ENCODE measurements around the gene TAF3.
"Not testable (repeated sequence)": the region's sequence is repeated elsewhere in the genome, so short reads cannot be mapped to it uniquely, and the experiment has no call there.

Gene TAF3

DNA sequence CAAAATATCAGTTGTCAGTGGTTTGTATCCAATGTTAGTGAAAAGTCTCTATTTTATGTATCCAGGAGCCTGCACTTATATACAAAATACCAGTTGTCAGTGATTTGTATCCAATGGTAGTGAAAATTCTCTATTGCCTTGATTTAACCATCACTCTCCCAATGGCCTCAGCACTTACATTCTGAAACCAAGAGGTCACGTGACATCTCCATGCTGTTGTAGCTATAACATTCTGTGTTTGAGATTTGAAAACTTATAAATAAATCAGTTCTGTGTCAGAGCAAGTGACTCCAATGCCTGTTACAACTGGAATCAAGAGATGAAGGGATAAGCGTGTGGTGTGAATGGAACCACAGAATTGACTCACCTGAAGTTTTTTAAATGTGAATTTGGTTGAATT, 205.5 kb downstream of the TAF3 start:
- H3K27me3 Mint-ChIP-seq, result peaks cover 6% of the 10 kb centered on the region
- H3K9me3 Mint-ChIP-seq (ENCODE audit: low read depth), result no peaks in the 10 kb centered on the region
- no peaks in the 10 kb centered on the region for H3K36me3 Mint-ChIP-seq
- H3K4me1 Mint-ChIP-seq (ENCODE audit: low read depth), result peaks cover 3% of the 10 kb centered on the region
- no peak overlapping the region for H3K4me3 Mint-ChIP-seq
- no peak overlapping the region for H3K27ac Mint-ChIP-seq

DNA sequence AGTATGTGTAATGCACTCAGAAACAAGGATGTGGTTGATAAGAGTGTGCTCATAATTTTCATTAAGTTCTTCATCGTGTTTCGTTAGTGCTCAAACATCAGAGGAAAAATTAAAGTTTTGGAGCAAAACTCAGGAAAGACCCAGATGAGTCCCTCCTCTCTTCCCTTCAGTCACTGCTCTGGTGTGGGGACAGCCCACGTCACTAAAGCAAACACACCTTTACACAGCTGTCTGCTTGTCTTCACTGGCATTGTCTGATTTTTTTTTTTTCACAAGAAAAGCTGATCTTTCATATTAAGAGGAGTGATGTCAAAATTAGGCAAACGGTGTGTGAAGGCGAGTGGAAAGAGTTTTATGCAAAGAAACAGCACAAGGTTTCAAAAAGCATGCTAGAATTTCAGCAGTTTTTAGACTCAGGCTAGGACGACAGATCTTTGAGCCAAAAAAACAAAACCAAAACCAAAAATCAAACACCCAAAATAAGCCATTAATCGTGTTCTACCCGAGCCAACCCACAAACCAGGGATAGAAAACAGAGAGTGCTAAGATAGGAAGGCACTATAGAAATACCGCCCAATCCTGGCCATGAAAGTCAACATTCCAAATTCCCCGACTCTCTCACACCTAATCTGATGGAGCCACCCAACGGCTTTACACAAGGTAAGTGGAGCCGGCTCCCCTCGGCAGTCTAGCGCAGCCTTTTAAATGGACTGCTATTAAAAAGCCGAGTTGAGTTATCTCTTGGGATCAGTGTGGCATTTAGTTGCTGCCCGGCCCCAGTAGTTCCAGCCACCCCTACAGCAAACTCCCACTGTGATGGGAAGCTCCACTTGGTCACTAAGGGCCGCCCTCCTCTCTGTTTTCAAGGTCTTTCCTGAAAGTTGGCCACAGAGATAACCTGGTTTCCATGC, 208.3 kb downstream of the TAF3 start:
- H3K4me1 Mint-ChIP-seq (ENCODE audit: low read depth), result peaks cover 3% of the 10 kb centered on the region
- H3K9me3 Mint-ChIP-seq (ENCODE audit: low read depth), result no peaks in the 10 kb centered on the region
- H3K27me3 Mint-ChIP-seq, result peaks cover 11% of the 10 kb centered on the region
- H3K27ac Mint-ChIP-seq, result no peak overlapping the region
- H3K4me3 Mint-ChIP-seq, result peak overlapping the region; percentile 61
- H3K36me3 Mint-ChIP-seq, result peaks cover 1% of the 10 kb centered on the region

DNA sequence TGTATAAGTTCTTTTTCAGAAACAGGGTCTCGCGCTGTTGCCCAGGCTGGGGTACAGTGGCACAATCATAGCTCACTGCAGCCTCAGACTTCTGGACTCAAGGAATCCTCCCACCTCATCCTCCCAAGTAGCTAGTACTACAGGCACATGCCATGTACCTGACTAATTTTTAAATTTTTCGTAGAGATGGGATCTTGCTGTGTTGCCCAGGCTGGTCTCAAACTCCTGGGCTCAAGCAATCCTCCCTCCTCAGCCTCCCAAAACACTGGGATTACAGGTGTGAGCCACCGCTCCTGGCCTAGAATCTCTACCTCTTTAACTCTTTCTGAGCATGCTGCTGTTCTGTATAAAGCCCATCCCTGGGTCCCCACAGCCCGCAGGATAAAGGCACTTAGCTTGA, 212.9 kb downstream of the TAF3 start:
- Mint-ChIP-seq H3K27me3 (peaks cover 23% of the 10 kb centered on the region), H3K4me1 (ENCODE audit: low read depth) (peaks cover 11% of the 10 kb centered on the region)
- H3K9me3 Mint-ChIP-seq (ENCODE audit: low read depth); H3K27ac Mint-ChIP-seq; H3K4me3 Mint-ChIP-seq; H3K36me3 Mint-ChIP-seq: not testable (repeated sequence)

DNA sequence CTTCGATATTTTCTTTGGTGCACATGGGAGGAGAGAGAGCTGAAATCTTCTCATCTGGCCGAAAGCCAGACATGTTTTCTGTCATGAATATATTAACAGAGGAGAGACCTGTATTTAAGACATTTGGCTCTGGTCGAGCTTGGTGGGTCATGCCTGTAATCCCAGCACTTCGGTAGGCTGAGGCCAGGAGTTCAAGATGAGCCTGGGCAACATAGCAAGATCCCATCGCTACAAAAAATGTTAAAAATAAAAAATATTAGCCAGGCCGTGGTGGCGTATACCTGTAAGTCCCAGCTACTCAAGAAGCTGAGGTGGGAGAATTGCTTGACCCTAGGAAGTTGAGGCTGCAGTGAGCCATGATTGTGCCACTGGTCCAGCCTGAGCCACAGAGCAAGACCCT, 214.3 kb downstream of the TAF3 start:
- H3K27ac Mint-ChIP-seq, result no peak overlapping the region
- H3K36me3 Mint-ChIP-seq, result peaks cover 8% of the 10 kb centered on the region
- H3K9me3 Mint-ChIP-seq (ENCODE audit: low read depth), result no peaks in the 10 kb centered on the region
- peaks cover 28% of the 10 kb centered on the region for H3K27me3 Mint-ChIP-seq
- peaks cover 13% of the 10 kb centered on the region for H3K4me1 Mint-ChIP-seq (ENCODE audit: low read depth)
- no peak overlapping the region for H3K4me3 Mint-ChIP-seq

DNA sequence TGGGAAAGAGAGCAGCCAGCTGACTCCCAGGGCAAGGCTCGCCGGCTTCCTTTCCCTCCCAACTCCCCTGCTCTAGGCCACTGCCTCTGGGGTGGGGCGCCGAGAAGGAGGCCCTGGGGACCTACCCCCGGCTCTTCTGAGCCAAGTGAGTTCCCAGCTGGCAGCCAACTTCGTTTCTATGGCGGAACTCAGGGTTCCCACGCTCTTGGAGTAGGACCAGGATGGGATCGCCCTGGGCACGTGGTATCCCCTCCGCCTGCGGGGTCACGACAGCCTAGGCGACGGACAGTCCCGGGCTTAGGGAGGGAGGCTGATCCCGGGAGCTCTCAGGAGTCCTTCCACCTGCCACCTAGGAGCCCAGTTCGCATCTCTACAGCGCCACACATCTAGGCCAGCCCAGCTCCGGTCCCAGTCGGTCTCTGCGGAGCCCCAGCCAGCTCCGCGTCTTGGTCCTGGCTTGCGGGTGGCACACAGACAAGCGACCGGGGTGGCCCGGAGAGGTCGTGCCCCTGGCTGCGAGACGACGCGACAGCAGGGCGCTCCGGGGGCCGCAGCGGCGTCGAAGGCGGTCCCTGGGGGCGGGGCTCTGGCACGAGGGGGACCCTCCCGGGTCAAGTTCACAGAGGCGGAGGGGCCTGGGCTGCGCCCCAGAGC, 215.6 kb downstream of the TAF3 start:
- Mint-ChIP-seq H3K4me1 (ENCODE audit: low read depth) (peaks cover 22% of the 10 kb centered on the region), H3K36me3 (peaks cover 11% of the 10 kb centered on the region), H3K9me3 (ENCODE audit: low read depth) (peaks cover 7% of the 10 kb centered on the region), H3K27me3 (peaks cover 39% of the 10 kb centered on the region), H3K4me3 (peak overlapping the region; percentile 60), H3K27ac (no peak overlapping the region)

DNA sequence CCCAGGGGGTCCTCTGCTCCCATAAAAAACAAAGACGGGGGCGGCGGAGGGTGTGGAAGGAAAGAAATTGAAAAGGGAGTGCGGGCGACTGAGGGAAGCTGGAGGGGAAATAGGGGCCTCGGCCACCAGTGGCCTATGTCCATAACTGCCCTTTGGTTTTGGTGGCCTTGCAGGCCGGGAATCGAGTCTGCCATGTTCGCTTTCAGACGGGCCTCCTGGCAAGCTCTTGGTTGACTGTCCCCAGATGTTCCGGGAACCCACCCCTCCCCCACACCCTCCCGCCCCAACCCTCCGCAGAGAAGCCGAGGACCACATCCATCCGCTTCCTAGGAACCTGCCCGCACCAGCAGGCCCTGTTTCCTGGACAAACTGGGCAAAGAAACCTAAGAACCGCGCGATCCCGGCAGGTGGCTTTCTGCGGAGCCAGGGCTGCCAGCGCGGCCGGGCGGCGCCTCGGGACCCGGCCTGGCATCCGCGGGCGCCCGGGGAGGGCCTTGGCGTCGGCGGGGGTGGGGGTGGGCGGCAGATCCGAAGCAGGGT, 216.2 kb downstream of the TAF3 start:
- peaks cover 26% of the 10 kb centered on the region for H3K4me1 Mint-ChIP-seq (ENCODE audit: low read depth)

DNA sequence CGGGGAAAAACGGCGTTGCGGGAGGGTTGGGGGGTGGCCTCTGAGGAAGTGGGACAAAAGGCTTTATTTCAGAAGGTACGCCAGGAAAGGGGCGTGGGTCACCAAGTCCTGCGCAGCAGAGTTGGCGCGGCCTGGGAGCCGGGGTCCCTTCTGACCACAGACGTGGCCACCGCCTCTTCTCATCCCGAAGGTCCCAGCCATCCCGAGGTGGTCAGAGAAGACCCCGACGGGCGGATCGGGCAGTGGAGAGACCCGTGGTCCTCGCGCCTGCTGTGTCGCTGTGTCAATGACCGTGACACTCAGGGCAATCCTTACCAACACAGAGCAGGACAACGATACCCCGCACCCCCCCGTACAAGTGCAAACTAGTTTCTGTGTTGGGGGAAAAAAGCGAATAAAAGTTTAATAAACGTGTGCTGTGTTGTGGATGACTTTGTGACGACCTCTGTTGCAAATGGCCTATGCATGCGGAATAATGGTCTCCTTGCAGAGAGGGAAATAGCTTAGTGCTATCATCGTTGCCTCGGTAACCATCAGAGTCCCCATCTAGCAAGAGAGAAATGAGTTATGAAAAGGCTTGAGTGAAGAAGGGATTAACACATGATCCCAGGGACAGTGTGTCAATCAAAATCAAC, 216.8 kb downstream of the TAF3 start:
- H3K4me1 Mint-ChIP-seq (ENCODE audit: low read depth), result peaks cover 26% of the 10 kb centered on the region
- peaks cover 7% of the 10 kb centered on the region for H3K9me3 Mint-ChIP-seq (ENCODE audit: low read depth)
- H3K36me3 Mint-ChIP-seq, result peaks cover 11% of the 10 kb centered on the region
- H3K27me3 Mint-ChIP-seq, result peaks cover 47% of the 10 kb centered on the region
- H3K4me3 Mint-ChIP-seq, result peak overlapping the region; percentile 74
- peak overlapping the region; percentile 2 for H3K27ac Mint-ChIP-seq

More for the DNA sequence above, 216.2 kb downstream of the TAF3 start:
- Mint-ChIP-seq H3K36me3 (peaks cover 11% of the 10 kb centered on the region), H3K4me3 (peak overlapping the region; percentile 60), H3K27me3 (peaks cover 45% of the 10 kb centered on the region), H3K9me3 (ENCODE audit: low read depth) (peaks cover 7% of the 10 kb centered on the region), H3K27ac (no peak overlapping the region)

DNA sequence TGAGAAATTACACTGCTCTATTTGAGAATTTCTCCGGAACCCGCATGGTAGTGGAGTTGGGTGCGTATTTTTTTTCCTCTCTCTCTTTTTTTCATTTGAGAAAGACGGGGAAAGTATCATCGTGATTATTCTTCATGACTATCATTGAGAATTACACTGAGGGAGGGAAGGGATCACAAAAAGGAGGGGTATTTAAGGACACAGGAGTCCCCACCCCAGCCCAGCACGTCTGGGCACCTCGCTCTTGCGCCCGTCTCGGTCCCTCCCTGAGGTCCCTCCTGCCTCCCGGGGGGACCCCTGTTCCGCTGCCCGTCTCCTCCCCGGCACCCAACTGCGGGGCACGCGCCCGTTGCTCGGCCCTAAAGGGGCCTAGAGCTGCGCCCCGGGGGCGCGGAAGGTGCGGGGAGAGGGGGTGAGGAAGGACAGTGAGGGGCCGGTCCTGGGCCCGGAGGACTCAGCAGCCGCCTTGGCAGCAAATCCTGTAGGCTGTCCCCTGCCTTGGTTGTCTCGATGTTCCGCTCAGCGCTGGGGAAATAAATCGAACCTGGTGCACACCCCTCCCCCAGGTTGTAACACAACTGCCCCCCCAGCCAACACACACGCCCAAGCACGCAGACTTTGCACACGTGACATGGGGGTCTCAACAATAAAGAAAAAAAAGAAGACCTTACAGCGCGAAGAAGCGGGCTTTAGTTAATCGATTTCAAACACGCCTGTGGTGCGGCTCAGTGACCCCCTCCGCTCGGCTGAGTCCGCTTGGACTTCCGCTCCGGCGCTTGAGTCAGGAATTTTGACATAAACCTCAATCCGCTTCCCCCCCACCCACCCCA, 217.6 kb downstream of the TAF3 start:
- Mint-ChIP-seq H3K4me3 (peak overlapping the region; percentile 74), H3K27ac (peak overlapping the region; percentile 2)

DNA sequence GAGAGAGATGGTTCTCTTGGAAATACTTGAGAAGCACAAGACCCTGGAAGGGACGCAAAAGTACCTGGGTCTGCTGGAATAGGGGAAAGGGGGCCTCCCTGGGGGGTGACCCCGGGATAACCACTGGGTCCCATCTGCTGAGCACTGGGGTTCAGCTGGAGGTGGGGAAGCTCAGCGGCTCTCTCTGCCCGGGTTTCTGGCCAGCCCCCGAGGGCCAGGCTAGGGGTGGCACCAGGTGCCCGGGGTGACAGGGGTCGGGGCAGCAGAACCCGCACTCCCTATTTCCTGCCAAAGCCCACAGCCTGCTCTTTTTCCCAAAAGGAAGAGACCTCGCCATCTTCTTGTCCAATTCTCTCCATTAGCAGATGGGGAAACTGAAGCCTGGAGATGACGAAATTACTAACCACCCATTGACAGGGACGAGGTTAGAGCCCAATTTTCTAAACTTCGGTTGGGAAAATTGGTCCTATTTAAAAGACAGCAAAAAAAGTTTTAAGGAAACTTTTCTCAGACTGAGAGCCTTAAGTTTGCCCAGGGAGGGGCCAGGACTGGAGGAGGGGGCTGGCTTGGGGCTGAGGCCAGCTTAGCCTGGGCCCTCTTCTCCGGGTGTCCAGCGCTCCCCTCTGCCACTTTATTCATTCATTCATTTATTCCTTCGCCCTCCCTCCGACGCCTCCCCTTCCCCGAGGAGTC, 218.3 kb downstream of the TAF3 start:
- H3K4me1 Mint-ChIP-seq (ENCODE audit: low read depth), result peaks cover 29% of the 10 kb centered on the region
- H3K4me3 Mint-ChIP-seq, result peak overlapping the region; percentile 38
- H3K9me3 Mint-ChIP-seq (ENCODE audit: low read depth), result peaks cover 7% of the 10 kb centered on the region
- H3K27me3 Mint-ChIP-seq, result peaks cover 54% of the 10 kb centered on the region
- no peak overlapping the region for H3K27ac Mint-ChIP-seq
- H3K36me3 Mint-ChIP-seq, result peaks cover 9% of the 10 kb centered on the region

More for the DNA sequence above, 217.6 kb downstream of the TAF3 start:
- peaks cover 26% of the 10 kb centered on the region for H3K4me1 Mint-ChIP-seq (ENCODE audit: low read depth)
- peaks cover 7% of the 10 kb centered on the region for H3K9me3 Mint-ChIP-seq (ENCODE audit: low read depth)
- H3K27me3 Mint-ChIP-seq, result peaks cover 53% of the 10 kb centered on the region
- peaks cover 11% of the 10 kb centered on the region for H3K36me3 Mint-ChIP-seq

DNA sequence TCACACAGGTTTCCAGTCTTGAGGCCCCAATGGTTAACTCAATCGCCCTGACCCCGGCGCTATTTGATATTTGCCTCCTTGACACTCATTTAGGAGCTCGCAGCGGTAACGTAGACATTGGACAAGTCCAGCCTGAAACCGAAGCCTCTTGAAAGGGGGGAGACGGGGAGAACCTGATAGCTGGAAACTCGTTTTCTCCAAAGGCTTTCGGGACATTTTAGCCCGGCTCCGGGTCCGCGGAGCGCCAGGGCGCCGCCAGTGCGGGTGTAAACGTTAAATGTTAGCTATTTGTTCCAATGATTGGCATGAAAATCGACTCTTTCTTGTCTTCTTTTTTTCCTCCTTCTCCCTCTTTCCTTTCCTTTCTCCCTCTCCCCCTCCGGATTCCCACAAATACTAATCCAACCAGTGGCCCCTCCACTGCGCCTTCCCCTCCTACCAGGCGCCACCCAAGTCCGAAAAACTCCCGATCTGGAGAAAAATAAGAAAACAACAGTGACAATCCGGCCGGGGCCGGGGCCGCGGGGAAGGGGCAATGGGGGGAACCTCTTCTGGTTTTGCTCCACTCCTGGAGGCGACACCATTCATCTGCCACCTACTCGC, 219.0 kb downstream of the TAF3 start:
- peaks cover 34% of the 10 kb centered on the region for H3K4me1 Mint-ChIP-seq (ENCODE audit: low read depth)
- H3K27me3 Mint-ChIP-seq, result peaks cover 56% of the 10 kb centered on the region
- peak overlapping the region; percentile 51 for H3K4me3 Mint-ChIP-seq
- peaks cover 7% of the 10 kb centered on the region for H3K36me3 Mint-ChIP-seq
- H3K27ac Mint-ChIP-seq, result no peak overlapping the region
- H3K9me3 Mint-ChIP-seq (ENCODE audit: low read depth), result peaks cover 7% of the 10 kb centered on the region

DNA sequence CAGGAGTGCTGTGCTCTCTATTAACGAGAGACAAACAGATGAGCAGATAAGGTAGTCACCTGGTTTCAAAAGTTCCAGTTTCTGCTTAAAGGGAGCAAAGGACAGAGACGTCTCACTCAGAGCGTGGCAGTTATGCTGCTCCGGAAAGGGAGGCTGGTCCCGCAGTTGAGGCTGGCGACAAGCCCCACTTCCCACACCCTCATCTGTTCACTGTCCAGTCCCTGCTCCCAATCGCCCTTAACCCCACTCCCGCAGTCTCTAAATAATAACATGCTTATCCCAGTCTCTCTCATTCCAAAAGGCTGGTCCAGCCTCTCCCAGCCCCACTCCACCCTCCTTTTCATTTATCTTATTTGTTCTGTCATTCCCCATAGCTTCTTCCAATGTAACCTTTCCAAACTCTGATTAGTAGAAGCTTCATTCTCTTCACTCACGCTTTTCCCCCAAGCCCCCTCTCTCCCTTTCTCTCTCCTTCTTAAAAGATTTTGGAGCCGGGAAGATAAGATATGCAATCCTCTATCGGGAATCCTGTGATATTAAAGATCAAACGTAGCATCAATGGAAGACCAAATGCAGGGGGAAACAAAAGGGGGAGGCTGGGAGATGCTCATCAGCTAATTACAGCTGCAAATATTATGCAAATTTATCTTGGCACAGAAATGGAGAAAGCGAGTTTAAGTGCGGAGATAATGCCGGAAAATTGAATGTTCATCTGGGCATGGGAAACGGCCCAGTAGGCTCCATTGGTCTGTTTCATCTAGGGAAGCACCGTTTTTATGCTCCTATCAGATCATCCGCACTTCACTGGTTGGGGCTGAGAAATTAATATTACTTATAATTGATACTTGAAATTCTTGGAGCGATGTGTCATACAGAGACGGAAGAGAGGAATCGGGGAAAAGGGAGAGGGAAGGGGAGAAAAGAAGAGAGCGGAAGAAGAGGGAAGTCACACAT, 219.9 kb downstream of the TAF3 start:
- Mint-ChIP-seq H3K9me3 (ENCODE audit: low read depth) (peaks cover 7% of the 10 kb centered on the region), H3K27ac (no peak overlapping the region), H3K27me3 (peaks cover 61% of the 10 kb centered on the region), H3K36me3 (peaks cover 5% of the 10 kb centered on the region), H3K4me1 (ENCODE audit: low read depth) (peaks cover 43% of the 10 kb centered on the region), H3K4me3 (peak overlapping the region; percentile 27)

DNA sequence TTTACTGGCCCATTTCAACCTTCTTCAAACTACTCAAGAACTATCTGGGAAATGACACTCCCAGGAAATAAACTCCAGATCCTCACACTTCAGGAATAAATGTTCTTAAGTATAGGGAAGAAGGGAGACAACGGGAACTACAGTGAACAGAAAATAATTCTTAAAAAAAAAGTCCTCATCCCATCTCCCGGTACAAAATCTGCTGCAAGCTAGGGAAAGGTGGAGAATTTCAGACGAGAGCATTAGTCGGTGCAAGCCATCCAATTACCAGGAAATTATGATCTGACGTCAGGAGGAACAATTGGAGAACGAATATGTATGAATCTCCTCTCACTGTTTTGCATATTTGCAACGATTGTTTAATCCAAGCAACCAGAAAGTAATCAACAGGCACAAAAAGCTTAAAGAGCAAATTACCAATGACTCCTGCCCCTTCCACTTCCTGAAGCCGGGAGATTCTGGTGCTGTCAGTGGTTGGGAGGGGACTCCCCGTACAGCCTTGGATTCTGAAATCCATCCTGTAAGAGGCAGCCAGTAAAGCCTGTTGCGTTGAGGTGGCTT, 221.1 kb downstream of the TAF3 start:
- Mint-ChIP-seq H3K9me3 (ENCODE audit: low read depth) (peaks cover 7% of the 10 kb centered on the region), H3K36me3 (peaks cover 5% of the 10 kb centered on the region), H3K27me3 (peaks cover 64% of the 10 kb centered on the region), H3K4me1 (ENCODE audit: low read depth) (peaks cover 50% of the 10 kb centered on the region), H3K4me3 (no peak overlapping the region), H3K27ac (no peak overlapping the region)

Measured in activated naive CD8-positive, alpha-beta T cell (primary cell).